ENCODE results near the gene MYO9A. TPM values are rescaled to one million over a fixed set of nuclear protein-coding genes. Genes with fewer than 3 reads are reported as not detected.
"Not testable (repeated sequence)": the region's sequence is repeated elsewhere in the genome, so short reads cannot be mapped to it uniquely, and the experiment has no call there.

MYO9A gene
- total and polyA plus RNA-seq, 3 donors from 2014 or later, result 68.9 to 126 (median 103) TPM

DNA sequence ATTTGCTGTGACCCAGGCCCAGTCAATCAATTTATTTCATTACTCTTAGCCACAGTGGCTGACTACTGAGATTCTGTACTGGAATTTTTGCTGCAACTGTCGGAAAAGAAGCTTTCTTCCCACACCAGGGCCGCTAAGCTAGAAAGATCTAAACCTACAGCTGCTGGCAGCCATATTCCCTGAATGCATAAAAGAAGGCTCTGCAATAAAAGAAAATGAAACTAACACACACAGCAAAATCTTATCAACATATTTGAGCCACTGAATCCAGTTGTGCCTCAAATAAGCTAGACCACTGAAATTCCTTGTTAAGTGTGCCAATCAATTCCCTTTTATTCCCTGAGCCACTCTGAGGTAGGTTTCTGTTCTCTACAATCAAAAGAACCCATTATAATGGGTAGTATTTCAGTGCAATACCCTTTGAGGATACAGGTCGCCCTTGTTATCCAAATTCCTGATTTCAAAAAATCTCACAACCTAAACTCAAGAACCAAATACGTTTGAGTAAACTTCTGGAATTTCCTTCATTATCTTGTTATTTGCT lies 60.3 kb downstream of the MYO9A start:
- intact Hi-C loops (cut with DNase I; ENCODE audit: low total_unique reads), result no loop called here
- TF ChIP-seq, protein P1, sequence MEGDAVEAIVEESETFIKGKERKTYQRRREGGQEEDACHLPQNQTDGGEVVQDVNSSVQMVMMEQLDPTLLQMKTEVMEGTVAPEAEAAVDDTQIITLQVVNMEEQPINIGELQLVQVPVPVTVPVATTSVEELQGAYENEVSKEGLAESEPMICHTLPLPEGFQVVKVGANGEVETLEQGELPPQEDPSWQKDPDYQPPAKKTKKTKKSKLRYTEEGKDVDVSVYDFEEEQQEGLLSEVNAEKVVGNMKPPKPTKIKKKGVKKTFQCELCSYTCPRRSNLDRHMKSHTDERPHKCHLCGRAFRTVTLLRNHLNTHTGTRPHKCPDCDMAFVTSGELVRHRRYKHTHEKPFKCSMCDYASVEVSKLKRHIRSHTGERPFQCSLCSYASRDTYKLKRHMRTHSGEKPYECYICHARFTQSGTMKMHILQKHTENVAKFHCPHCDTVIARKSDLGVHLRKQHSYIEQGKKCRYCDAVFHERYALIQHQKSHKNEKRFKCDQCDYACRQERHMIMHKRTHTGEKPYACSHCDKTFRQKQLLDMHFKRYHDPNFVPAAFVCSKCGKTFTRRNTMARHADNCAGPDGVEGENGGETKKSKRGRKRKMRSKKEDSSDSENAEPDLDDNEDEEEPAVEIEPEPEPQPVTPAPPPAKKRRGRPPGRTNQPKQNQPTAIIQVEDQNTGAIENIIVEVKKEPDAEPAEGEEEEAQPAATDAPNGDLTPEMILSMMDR (IDR thresholded peaks at IDR 0.05), result no peak
- no peak for TF ChIP-seq POLR2A (IDR thresholded peaks at IDR 0.05)
- no peak for DNase-seq
- Histone ChIP-seq H3K27ac (no peak overlapping the region), H3K4me3 (no peak overlapping the region), H3K36me3 (ENCODE audit: low read depth, missing control alignments) (no peaks in the 10 kb centered on the region), H3K27me3 (no peaks in the 10 kb centered on the region), H3K9me3 (no peaks in the 10 kb centered on the region), H3K4me1 (no peaks in the 10 kb centered on the region)
- WGBS, 2 donors, result 70 to 74% methylated on average over 4 of the region's 4 CpGs

DNA sequence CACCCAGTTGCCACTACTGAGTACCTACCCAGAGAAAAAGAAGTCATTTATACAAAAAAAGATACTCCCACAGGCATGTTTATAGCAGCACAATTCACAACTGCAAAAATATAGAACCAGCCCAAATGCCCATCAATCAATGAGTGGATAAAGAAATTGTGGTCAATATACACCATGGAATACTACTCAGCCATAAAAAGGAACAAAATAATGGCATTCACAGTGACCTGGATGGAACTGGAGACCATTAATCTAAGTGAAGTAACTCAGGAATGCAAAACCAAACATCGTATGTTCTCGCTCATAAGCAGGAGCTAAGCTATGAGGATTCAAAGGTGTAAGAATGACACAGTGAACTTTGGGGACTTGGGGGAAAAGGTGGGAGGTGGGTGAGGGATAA lies 61.7 kb downstream of the MYO9A start:
- H3K9me3 ChIP-seq, result not testable (repeated sequence)
- 90 to 92% methylated on average over 2 of the region's 2 CpGs for WGBS, 2 donors

DNA sequence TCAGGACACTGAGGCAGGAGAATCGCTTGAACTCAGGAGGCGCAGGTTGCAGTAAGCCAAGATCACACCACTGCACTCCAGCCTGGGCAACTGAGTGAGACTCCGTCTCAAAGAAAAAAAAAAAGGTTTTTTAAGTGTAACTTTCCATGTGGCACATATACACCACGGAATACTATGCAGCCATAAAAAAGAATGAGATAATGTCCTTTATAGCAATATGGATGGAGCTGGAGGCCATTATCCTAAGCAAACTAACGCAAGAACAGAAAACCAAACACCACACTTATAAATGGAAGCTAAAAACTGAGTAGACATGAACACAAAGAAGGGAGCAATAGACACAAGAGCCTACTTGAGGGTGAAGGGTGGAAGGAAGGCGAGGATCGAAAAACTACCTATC lies 64.7 kb downstream of the MYO9A start:
- not testable (repeated sequence) for H3K9me3 ChIP-seq

More for the DNA sequence above, 61.7 kb downstream of the MYO9A start:
- H3K27me3 ChIP-seq; H3K4me1 ChIP-seq; H3K27ac ChIP-seq; H3K4me3 ChIP-seq; DNase-seq; H3K36me3 ChIP-seq (ENCODE audit: low read depth, missing control alignments); intact Hi-C loops (cut with DNase I; ENCODE audit: low total_unique reads): not testable (repeated sequence)

DNA sequence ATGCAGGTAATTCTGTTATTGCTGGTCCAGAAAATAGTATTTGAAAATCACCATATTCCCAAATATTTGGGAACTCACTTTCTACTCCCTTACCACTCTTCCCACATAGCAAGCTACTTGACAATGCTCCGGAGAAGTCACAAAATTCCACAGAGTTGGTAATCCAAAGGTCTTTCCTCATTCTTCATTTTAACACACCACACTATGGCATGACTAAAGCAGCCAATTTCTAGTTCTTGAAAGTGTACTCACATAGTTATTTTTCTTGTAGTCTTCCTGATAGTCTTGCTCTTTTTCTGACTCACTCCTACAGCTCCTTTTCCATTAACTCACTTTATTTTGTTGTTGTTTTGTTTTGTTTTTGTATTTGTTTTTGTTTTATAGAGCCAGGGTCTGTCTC lies 67.2 kb downstream of the MYO9A start:
- H3K36me3 ChIP-seq (ENCODE audit: low read depth, missing control alignments), result no peaks in the 10 kb centered on the region
- WGBS, 2 donors, result 91 to 94% methylated on average over 1 of the region's 1 CpG
- TF ChIP-seq, protein P1 (IDR thresholded peaks at IDR 0.05), result no peak
- TF ChIP-seq POLR2A (IDR thresholded peaks at IDR 0.05), result no peak
- DNase-seq, result no peak
- no peaks in the 10 kb centered on the region for H3K4me1 ChIP-seq
- no peak overlapping the region for H3K27ac ChIP-seq
- intact Hi-C loops (cut with DNase I; ENCODE audit: low total_unique reads), result no loop called here
- no peaks in the 10 kb centered on the region for H3K9me3 ChIP-seq
- no peaks in the 10 kb centered on the region for H3K27me3 ChIP-seq
- no peak overlapping the region for H3K4me3 ChIP-seq

More for the DNA sequence above, 64.7 kb downstream of the MYO9A start:
- H3K27me3 ChIP-seq; H3K4me1 ChIP-seq; H3K4me3 ChIP-seq; H3K27ac ChIP-seq; DNase-seq; intact Hi-C loops (cut with DNase I; ENCODE audit: low total_unique reads); H3K36me3 ChIP-seq (ENCODE audit: low read depth, missing control alignments): not testable (repeated sequence)
- WGBS, 2 donors, result 93 to 94% methylated on average over 7 of the region's 7 CpGs

DNA sequence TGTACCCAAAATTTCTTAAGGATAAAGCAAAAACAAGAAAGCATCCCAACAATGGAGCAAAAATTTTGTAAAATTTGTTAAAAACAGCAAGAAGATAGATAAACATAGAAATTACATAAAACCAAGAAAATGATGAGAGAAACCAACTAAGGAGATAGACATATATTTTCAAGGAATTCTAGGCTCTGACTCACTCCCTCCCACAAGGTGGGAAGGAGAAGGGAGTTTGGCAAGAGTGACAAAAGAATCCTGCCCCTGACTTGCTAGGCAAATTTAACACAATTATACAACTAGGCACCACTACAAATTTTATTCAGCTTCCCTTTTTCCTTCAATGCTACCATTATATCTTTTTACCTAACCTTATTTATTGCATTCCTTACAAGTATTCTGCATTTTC lies 70.9 kb downstream of the MYO9A start:
- no peak overlapping the region for H3K27ac ChIP-seq
- no peaks in the 10 kb centered on the region for H3K27me3 ChIP-seq
- H3K4me1 ChIP-seq, result no peaks in the 10 kb centered on the region

DNA sequence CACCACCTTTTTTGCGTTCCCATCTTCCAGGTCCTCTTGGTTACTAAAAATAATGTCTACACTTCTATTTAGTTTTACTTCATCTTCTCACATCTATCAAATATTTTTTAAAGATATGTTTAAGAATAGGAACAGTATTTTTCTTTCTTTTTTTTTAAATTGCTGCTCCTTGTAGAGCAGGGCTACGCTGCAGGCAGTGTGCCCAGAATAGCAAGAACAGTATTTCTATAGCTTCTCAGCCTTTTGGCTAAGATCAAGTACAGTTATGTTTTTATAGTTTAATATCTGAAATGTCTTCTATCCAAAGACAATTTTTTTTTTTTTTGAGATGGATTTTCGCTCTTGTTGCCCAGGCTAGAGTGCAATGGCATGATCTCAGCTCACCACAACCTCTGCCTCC lies 73.0 kb downstream of the MYO9A start:
- H3K4me1 ChIP-seq, result no peaks in the 10 kb centered on the region
- no peaks in the 10 kb centered on the region for H3K27me3 ChIP-seq
- no peak for TF ChIP-seq POLR2A (IDR thresholded peaks at IDR 0.05)
- TF ChIP-seq, protein P1 (IDR thresholded peaks at IDR 0.05), result no peak
- WGBS, 2 donors, result 92 to 93% methylated on average over 3 of the region's 3 CpGs
- H3K9me3 ChIP-seq, result no peaks in the 10 kb centered on the region
- no peak for DNase-seq
- H3K4me3 ChIP-seq, result no peak overlapping the region
- intact Hi-C loops (cut with DNase I; ENCODE audit: low total_unique reads), result no loop called here
- H3K36me3 ChIP-seq (ENCODE audit: low read depth, missing control alignments), result no peaks in the 10 kb centered on the region
- H3K27ac ChIP-seq, result no peak overlapping the region

More for the DNA sequence above, 70.9 kb downstream of the MYO9A start:
- DNase-seq, result no peak
- Histone ChIP-seq H3K36me3 (ENCODE audit: low read depth, missing control alignments) (no peaks in the 10 kb centered on the region), H3K4me3 (no peak overlapping the region), H3K9me3 (no peaks in the 10 kb centered on the region)
- TF ChIP-seq POLR2A (IDR thresholded peaks at IDR 0.05), result no peak
- intact Hi-C loops (cut with DNase I; ENCODE audit: low total_unique reads), result no loop called here
